ENCODE data around the gene CDHR1. TPM values are rescaled to one million over a fixed set of nuclear protein-coding genes. Genes with fewer than 3 reads are reported as not detected.
A peak's percentile ranks its signal among the peaks of the same experiment; 100 is the strongest.

The CDHR1 gene
- total RNA-seq, 1 experiment from 2014 or later, result not detected

GRCh38 chr10:84205853-84206525 lies 11.7 kb downstream of the CDHR1 start:
- H3K4me1 ChIP-seq (ENCODE audit: low read length), result no peaks in the 10 kb centered on the region
- no peaks in the 10 kb centered on the region for H3K36me3 ChIP-seq (ENCODE audit: insufficient read depth, low read length)
- no peak for DNase-seq
- no peak overlapping the region for H3K27ac ChIP-seq (ENCODE audit: low read length)
- H3K9me3 ChIP-seq (ENCODE audit: low read length), result no peaks in the 10 kb centered on the region
- no peak overlapping the region for H3K9ac ChIP-seq (ENCODE audit: low read length)
- no peak overlapping the region for H2AFZ ChIP-seq (ENCODE audit: low read length)
- no peak overlapping the region for H3K4me2 ChIP-seq (ENCODE audit: low read depth, low read length, poor library complexity, severe bottlenecking)
- H3K9me2 ChIP-seq (replicated peaks; ENCODE audit: insufficient read depth, low read length), result no peaks in the 10 kb centered on the region
- no peaks in the 10 kb centered on the region for H3K27me3 ChIP-seq (ENCODE audit: low read length)
- no peak overlapping the region for H3K4me3 ChIP-seq (ENCODE audit: low read length)
- H3K79me2 ChIP-seq (ENCODE audit: low read length), result no peaks in the 10 kb centered on the region
- no peaks in the 10 kb centered on the region for H4K20me1 ChIP-seq (ENCODE audit: insufficient read depth, low read depth, low read length)

- Histone ChIP-seq H3K9me3 (ENCODE audit: low read length) (no peaks in the 10 kb centered on the region), H3K9me2 (replicated peaks; ENCODE audit: insufficient read depth, low read length) (no peaks in the 10 kb centered on the region), H3K36me3 (ENCODE audit: insufficient read depth, low read length) (no peaks in the 10 kb centered on the region), H3K27ac (ENCODE audit: low read length) (no peak overlapping the region), H2AFZ (ENCODE audit: low read length) (no peak overlapping the region), H3K9ac (ENCODE audit: low read length) (no peak overlapping the region), H3K4me1 (ENCODE audit: low read length) (no peaks in the 10 kb centered on the region), H3K4me2 (ENCODE audit: low read depth, low read length, poor library complexity, severe bottlenecking) (no peak overlapping the region), H3K79me2 (ENCODE audit: low read length) (no peaks in the 10 kb centered on the region), H3K4me3 (ENCODE audit: low read length) (no peak overlapping the region), H4K20me1 (ENCODE audit: insufficient read depth, low read depth, low read length) (no peaks in the 10 kb centered on the region), H3K27me3 (ENCODE audit: low read length) (no peaks in the 10 kb centered on the region)
- no peak for DNase-seq
Observed at GRCh38 chr10:84208023-84208422, 13.7 kb downstream of the CDHR1 start.

- H3K36me3 ChIP-seq (ENCODE audit: insufficient read depth, low read length), result no peaks in the 10 kb centered on the region
- no peaks in the 10 kb centered on the region for H3K9me3 ChIP-seq (ENCODE audit: low read length)
- no peak for DNase-seq
- no peaks in the 10 kb centered on the region for H3K27me3 ChIP-seq (ENCODE audit: low read length)
- no peaks in the 10 kb centered on the region for H4K20me1 ChIP-seq (ENCODE audit: insufficient read depth, low read depth, low read length)
- no peaks in the 10 kb centered on the region for H3K9me2 ChIP-seq (replicated peaks; ENCODE audit: insufficient read depth, low read length)
- H3K4me3 ChIP-seq (ENCODE audit: low read length), result no peak overlapping the region
- H3K4me1 ChIP-seq (ENCODE audit: low read length), result no peaks in the 10 kb centered on the region
- no peak overlapping the region for H3K4me2 ChIP-seq (ENCODE audit: low read depth, low read length, poor library complexity, severe bottlenecking)
- no peak overlapping the region for H2AFZ ChIP-seq (ENCODE audit: low read length)
- no peak overlapping the region for H3K27ac ChIP-seq (ENCODE audit: low read length)
- no peak overlapping the region for H3K9ac ChIP-seq (ENCODE audit: low read length)
- H3K79me2 ChIP-seq (ENCODE audit: low read length), result no peaks in the 10 kb centered on the region
Observed at GRCh38 chr10:84211566-84211965, 17.2 kb downstream of the CDHR1 start.

GRCh38 chr10:84212014-84212413 lies 17.7 kb downstream of the CDHR1 start:
- no peak overlapping the region for H3K4me2 ChIP-seq (ENCODE audit: low read depth, low read length, poor library complexity, severe bottlenecking)
- no peaks in the 10 kb centered on the region for H3K9me3 ChIP-seq (ENCODE audit: low read length)
- no peaks in the 10 kb centered on the region for H3K27me3 ChIP-seq (ENCODE audit: low read length)
- no peak overlapping the region for H3K4me3 ChIP-seq (ENCODE audit: low read length)
- no peaks in the 10 kb centered on the region for H4K20me1 ChIP-seq (ENCODE audit: insufficient read depth, low read depth, low read length)
- H2AFZ ChIP-seq (ENCODE audit: low read length), result no peak overlapping the region
- H3K27ac ChIP-seq (ENCODE audit: low read length), result no peak overlapping the region
- no peak for DNase-seq
- no peaks in the 10 kb centered on the region for H3K9me2 ChIP-seq (replicated peaks; ENCODE audit: insufficient read depth, low read length)
- no peaks in the 10 kb centered on the region for H3K4me1 ChIP-seq (ENCODE audit: low read length)
- no peaks in the 10 kb centered on the region for H3K36me3 ChIP-seq (ENCODE audit: insufficient read depth, low read length)
- no peaks in the 10 kb centered on the region for H3K79me2 ChIP-seq (ENCODE audit: low read length)
- H3K9ac ChIP-seq (ENCODE audit: low read length), result no peak overlapping the region

GRCh38 chr10:84213076-84213475 lies 18.7 kb downstream of the CDHR1 start:
- H3K4me3 ChIP-seq (ENCODE audit: low read length), result no peak overlapping the region
- no peak overlapping the region for H3K9ac ChIP-seq (ENCODE audit: low read length)
- no peak overlapping the region for H3K4me2 ChIP-seq (ENCODE audit: low read depth, low read length, poor library complexity, severe bottlenecking)
- no peaks in the 10 kb centered on the region for H4K20me1 ChIP-seq (ENCODE audit: insufficient read depth, low read depth, low read length)
- no peaks in the 10 kb centered on the region for H3K9me3 ChIP-seq (ENCODE audit: low read length)
- H3K79me2 ChIP-seq (ENCODE audit: low read length), result no peaks in the 10 kb centered on the region
- no peak overlapping the region for H2AFZ ChIP-seq (ENCODE audit: low read length)
- DNase-seq, result no peak
- no peaks in the 10 kb centered on the region for H3K4me1 ChIP-seq (ENCODE audit: low read length)
- no peaks in the 10 kb centered on the region for H3K27me3 ChIP-seq (ENCODE audit: low read length)
- no peak overlapping the region for H3K27ac ChIP-seq (ENCODE audit: low read length)
- no peaks in the 10 kb centered on the region for H3K9me2 ChIP-seq (replicated peaks; ENCODE audit: insufficient read depth, low read length)
- no peaks in the 10 kb centered on the region for H3K36me3 ChIP-seq (ENCODE audit: insufficient read depth, low read length)

GRCh38 chr10:84214046-84214572 lies 19.8 kb downstream of the CDHR1 start:
- no peak overlapping the region for H3K4me2 ChIP-seq (ENCODE audit: low read depth, low read length, poor library complexity, severe bottlenecking)

GRCh38 chr10:84214612-84215235 lies 20.4 kb downstream of the CDHR1 start:
- Histone ChIP-seq H4K20me1 (ENCODE audit: insufficient read depth, low read depth, low read length) (no peaks in the 10 kb centered on the region), H3K4me2 (ENCODE audit: low read depth, low read length, poor library complexity, severe bottlenecking) (no peak overlapping the region), H3K27ac (ENCODE audit: low read length) (no peak overlapping the region), H3K27me3 (ENCODE audit: low read length) (no peaks in the 10 kb centered on the region), H3K9me3 (ENCODE audit: low read length) (no peaks in the 10 kb centered on the region), H3K36me3 (ENCODE audit: insufficient read depth, low read length) (no peaks in the 10 kb centered on the region), H3K9me2 (replicated peaks; ENCODE audit: insufficient read depth, low read length) (no peaks in the 10 kb centered on the region), H3K4me1 (ENCODE audit: low read length) (no peaks in the 10 kb centered on the region), H2AFZ (ENCODE audit: low read length) (no peak overlapping the region), H3K79me2 (ENCODE audit: low read length) (no peaks in the 10 kb centered on the region), H3K9ac (ENCODE audit: low read length) (no peak overlapping the region), H3K4me3 (ENCODE audit: low read length) (no peak overlapping the region)
- DNase-seq, result peak; percentile 70

More at GRCh38 chr10:84214046-84214572, 19.8 kb downstream of the CDHR1 start:
- Histone ChIP-seq H4K20me1 (ENCODE audit: insufficient read depth, low read depth, low read length) (no peaks in the 10 kb centered on the region), H3K27me3 (ENCODE audit: low read length) (no peaks in the 10 kb centered on the region), H3K4me3 (ENCODE audit: low read length) (no peak overlapping the region), H3K9me2 (replicated peaks; ENCODE audit: insufficient read depth, low read length) (no peaks in the 10 kb centered on the region), H3K79me2 (ENCODE audit: low read length) (no peaks in the 10 kb centered on the region), H3K36me3 (ENCODE audit: insufficient read depth, low read length) (no peaks in the 10 kb centered on the region), H3K9ac (ENCODE audit: low read length) (no peak overlapping the region), H3K4me1 (ENCODE audit: low read length) (no peaks in the 10 kb centered on the region), H2AFZ (ENCODE audit: low read length) (no peak overlapping the region), H3K9me3 (ENCODE audit: low read length) (no peaks in the 10 kb centered on the region), H3K27ac (ENCODE audit: low read length) (no peak overlapping the region)
- no peak for DNase-seq

- Histone ChIP-seq H3K4me2 (ENCODE audit: low read depth, low read length, poor library complexity, severe bottlenecking) (no peak overlapping the region), H3K27me3 (ENCODE audit: low read length) (no peaks in the 10 kb centered on the region), H3K4me1 (ENCODE audit: low read length) (no peaks in the 10 kb centered on the region), H3K9me2 (replicated peaks; ENCODE audit: insufficient read depth, low read length) (no peaks in the 10 kb centered on the region), H3K9ac (ENCODE audit: low read length) (no peak overlapping the region), H3K36me3 (ENCODE audit: insufficient read depth, low read length) (no peaks in the 10 kb centered on the region), H3K4me3 (ENCODE audit: low read length) (no peak overlapping the region), H4K20me1 (ENCODE audit: insufficient read depth, low read depth, low read length) (no peaks in the 10 kb centered on the region), H2AFZ (ENCODE audit: low read length) (no peak overlapping the region), H3K79me2 (ENCODE audit: low read length) (no peaks in the 10 kb centered on the region), H3K9me3 (ENCODE audit: low read length) (no peaks in the 10 kb centered on the region), H3K27ac (ENCODE audit: low read length) (no peak overlapping the region)
- DNase-seq, result no peak
Observed at GRCh38 chr10:84216834-84217233, 22.5 kb downstream of the CDHR1 start.

All from Karpas-422 (cell line).